DMS79 (cell line): ENCODE measurements around the gene WHRN.

Experiments used
- DNase-seq: peaks from one replicate; lab custom pipeline; 2025; lab: John Stamatoyannopoulos, UW

Gene WHRN

GRCh38 chr9:114364134-114365041, 140.9 kb downstream of the WHRN start:
- DNase-seq = no peak

- no peak for DNase-seq
Measured at GRCh38 chr9:114363424-114363823, 141.8 kb downstream of the WHRN start.

GRCh38 chr9:114362394-114362793, 142.9 kb downstream of the WHRN start:
- DNase-seq = no peak

GRCh38 chr9:114361542-114361941, 143.7 kb downstream of the WHRN start:
- no peak for DNase-seq

GRCh38 chr9:114359801-114360200, 145.5 kb downstream of the WHRN start:
- no peak for DNase-seq

- DNase-seq = no peak
Measured at GRCh38 chr9:114357911-114358328, 147.4 kb downstream of the WHRN start.

GRCh38 chr9:114357360-114357759, 147.9 kb downstream of the WHRN start:
- DNase-seq = no peak

- DNase-seq = no peak
Measured at GRCh38 chr9:114356792-114357191, 148.5 kb downstream of the WHRN start.

- no peak for DNase-seq
Measured at GRCh38 chr9:114355821-114356220, 149.5 kb downstream of the WHRN start.
